Measurements from ENCODE around the gene FOXN1.

Gene FOXN1

GRCh38 chr17:28532050-28532960, 26.2 kb downstream of the FOXN1 start:
- no peak overlapping the region for H3K4me3 ChIP-seq (ENCODE audit: low read length)
- TF ChIP-seq ZNF274 (IDR thresholded peaks at IDR 0.05; ENCODE audit: low read depth, low read length): no peak

GRCh38 chr17:28533091-28533807, 27.1 kb downstream of the FOXN1 start:
- H3K4me3 ChIP-seq (ENCODE audit: low read length): no peak overlapping the region
- no peak for TF ChIP-seq ZNF274 (IDR thresholded peaks at IDR 0.05; ENCODE audit: low read depth, low read length)

- H3K4me3 ChIP-seq (ENCODE audit: low read length): no peak overlapping the region
- no peak for TF ChIP-seq ZNF274 (IDR thresholded peaks at IDR 0.05; ENCODE audit: low read depth, low read length)
These were observed 28.7 kb downstream of the FOXN1 start for GRCh38 chr17:28534740-28535375.

DNA sequence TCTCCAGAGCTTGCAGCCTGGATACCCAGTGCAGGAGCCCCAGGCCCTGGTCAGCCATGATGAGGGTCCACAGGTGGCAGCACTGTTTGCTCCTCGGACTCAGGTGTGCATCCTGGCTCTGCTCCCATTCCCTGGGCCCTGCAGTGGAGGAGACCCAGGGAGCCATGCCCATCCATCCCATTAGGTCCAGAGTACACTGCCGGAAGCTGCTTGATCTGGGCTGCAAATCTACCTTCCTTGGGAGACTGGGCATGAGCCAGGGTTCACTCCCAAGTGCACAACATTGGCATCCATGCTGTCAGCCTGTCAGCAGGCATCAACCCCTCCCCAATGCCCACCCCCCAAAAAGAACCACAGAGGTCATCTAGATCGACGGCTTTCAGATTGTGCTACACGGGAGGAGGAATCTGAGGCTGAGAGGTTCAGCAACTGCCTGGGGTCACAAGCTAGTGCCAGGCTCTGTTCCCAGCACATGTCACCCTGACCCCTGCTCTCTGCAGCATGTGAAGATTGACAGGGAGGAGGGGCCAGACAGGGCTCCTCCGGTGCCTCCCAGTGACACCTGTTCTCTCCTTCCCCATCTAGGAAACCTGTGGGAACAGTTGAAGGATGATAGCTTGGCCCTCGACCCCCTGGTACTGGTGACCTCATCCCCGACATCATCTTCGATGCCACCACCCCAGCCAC, 30.5 kb downstream of the FOXN1 start:
- no peak for TF ChIP-seq ZNF274 (IDR thresholded peaks at IDR 0.05; ENCODE audit: low read depth, low read length)
- H3K4me3 ChIP-seq (ENCODE audit: low read length): no peak overlapping the region

DNA sequence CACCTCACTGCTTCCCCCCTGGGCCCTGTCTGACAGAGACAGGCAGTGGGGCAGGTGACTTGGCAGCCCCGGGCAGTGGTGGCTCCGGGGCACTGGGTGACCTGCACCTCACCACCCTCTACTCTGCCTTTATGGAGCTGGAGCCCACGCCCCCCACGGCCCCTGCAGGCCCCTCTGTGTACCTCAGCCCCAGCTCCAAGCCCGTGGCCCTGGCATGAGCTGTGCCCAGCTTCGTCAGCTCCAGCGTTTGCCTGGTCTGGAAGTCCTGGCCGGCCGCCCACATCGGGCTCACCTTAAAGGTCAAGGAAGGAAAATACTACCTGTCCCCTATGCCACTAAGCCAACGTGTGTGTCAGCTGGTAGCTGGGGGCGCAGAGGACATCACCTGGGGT, 31.1 kb downstream of the FOXN1 start:
- no peak overlapping the region for H3K4me3 ChIP-seq (ENCODE audit: low read length)
- TF ChIP-seq ZNF274 (IDR thresholded peaks at IDR 0.05; ENCODE audit: low read depth, low read length): no peak

DNA sequence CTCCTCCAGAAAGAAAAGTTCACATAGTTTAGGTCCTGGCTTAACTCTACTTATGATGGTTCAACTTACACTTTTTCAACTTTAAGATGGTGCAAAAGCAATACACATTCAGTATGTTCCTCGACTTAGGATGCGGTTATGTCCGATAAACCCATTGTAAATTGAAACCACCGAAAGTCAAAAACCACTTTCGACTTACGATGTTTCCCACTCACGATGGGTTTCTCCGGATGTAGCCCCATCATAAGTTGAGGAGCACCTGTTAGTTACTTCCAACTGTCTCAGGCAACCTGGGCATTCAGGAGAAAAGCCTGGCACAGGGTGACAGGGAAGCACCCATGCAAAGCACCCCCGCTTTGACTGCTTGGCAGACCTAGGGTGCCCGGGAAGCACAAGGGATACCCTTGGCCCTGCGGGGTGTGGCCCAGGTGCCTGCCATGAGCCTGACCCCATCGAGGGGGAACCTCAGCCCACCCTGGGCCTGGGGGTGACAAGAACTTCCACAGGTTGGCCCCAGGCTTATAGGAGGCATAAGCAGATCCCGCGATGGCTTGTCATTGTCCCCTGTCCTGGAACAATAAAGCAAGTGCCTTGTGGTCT, 32.2 kb downstream of the FOXN1 start:
- TF ChIP-seq ZNF274 (IDR thresholded peaks at IDR 0.05; ENCODE audit: low read depth, low read length): no peak
- no peak overlapping the region for H3K4me3 ChIP-seq (ENCODE audit: low read length)

DNA sequence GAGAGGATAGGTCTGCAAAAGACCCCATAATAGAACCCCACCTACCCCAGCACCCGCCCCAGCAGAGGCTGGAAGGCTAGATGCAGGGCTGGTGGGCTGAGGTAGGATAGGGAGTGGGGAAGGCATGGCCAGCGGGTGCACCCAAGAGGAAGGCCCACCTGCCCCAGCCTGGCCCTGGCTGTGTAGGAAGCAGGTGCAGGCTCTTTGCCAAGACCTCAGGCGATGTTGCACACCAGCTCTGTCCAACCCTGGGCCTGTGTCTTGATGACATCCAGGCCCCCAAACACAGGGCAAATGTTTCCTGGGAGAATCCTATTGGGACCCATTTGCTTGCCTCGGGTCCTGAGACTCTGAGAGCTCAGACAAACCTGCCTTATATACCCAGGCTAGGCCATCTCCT, 34.1 kb downstream of the FOXN1 start:
- no peak for TF ChIP-seq ZNF274 (IDR thresholded peaks at IDR 0.05; ENCODE audit: low read depth, low read length)
- H3K4me3 ChIP-seq (ENCODE audit: low read length): no peak overlapping the region

GRCh38 chr17:28541439-28541838, 35.3 kb downstream of the FOXN1 start:
- no peak overlapping the region for H3K4me3 ChIP-seq (ENCODE audit: low read length)
- no peak for TF ChIP-seq ZNF274 (IDR thresholded peaks at IDR 0.05; ENCODE audit: low read depth, low read length)

DNA sequence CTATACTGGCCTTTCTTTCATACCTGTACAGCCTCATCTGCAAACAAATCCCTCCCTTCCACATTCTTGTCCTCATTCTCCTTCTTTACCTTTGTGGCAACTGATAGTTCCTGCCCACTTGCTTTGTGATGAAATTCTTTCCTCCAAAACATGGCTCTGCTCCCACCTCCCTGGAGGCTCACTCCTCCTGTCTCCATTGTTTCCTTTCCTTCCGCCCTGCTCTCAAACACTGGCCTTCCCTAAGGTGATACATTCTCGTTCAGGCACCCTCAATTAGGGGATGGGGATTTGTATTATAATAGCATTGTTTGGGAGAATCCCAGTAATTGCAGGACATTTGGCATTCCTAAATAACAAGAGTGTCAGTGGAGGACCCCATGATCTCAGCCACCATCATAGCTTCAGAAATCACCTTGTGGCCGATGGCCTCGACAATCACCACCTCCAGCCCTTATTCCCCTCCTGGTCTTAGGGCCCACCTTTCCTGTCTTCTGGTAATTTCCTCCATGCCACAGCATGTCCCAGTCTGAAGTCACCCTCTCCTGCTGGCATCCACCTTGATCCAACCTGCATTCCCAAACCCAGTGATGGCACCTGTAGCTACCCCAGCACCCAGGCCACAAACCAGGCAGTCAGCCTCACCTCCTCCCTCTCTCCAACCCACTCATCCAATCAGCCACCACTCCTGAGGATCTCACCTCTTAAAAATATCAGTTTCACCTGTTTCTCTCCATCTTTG, 38.4 kb downstream of the FOXN1 start:
- TF ChIP-seq ZNF274 (IDR thresholded peaks at IDR 0.05; ENCODE audit: low read depth, low read length): no peak
- H3K4me3 ChIP-seq (ENCODE audit: low read length): no peak overlapping the region

DNA sequence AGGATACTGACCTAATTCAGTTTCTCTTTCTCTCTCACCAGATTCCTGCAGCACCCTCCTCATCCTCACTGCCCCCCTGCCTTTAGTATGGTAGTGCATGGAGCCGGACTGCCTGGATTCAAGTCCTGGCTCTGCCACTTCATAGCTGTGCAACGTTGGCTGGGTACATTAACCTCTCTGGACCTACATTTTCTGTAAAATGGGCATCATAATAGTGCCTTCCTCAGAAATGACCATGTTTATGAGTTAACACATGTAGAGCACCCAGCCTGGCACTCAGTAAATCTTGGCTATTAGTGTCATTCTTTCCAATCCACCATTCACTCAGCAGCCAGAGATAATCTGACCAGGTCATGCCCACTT, 39.0 kb downstream of the FOXN1 start:
- no peak overlapping the region for H3K4me3 ChIP-seq (ENCODE audit: low read length)
- TF ChIP-seq ZNF274 (IDR thresholded peaks at IDR 0.05; ENCODE audit: low read depth, low read length): no peak

GRCh38 chr17:28545787-28546415, 39.8 kb downstream of the FOXN1 start:
- H3K4me3 ChIP-seq (ENCODE audit: low read length): no peak overlapping the region
- no peak for TF ChIP-seq ZNF274 (IDR thresholded peaks at IDR 0.05; ENCODE audit: low read depth, low read length)

- TF ChIP-seq ZNF274 (IDR thresholded peaks at IDR 0.05; ENCODE audit: low read depth, low read length): no peak
- no peak overlapping the region for H3K4me3 ChIP-seq (ENCODE audit: low read length)
These were observed 41.0 kb downstream of the FOXN1 start for GRCh38 chr17:28547096-28547622.
